AG09309 (cell line): Measurements from ENCODE around the gene DNAJC17.
A peak's percentile ranks its signal among the peaks of the same experiment; 100 is the strongest.

Experiments used
- DNase-seq: peaks from one replicate; pipeline ENCODE4 v3.0.0-alpha.2; 2010; ENCODE audit warnings: low read depth
- H3K4me3 ChIP-seq: 2 replicates; pipeline ENCODE4 v1.5.1; 2011; ENCODE audit warnings: mild to moderate bottlenecking, low read depth, low read length, moderate library complexity; ENCODE audit not compliant: control insufficient read depth
- CTCF ChIP-seq: IDR thresholded peaks from 2 replicates; pipeline ENCODE4 v1.5.1; 2011; ENCODE audit warnings: mild to moderate bottlenecking, low read depth, low read length, inconsistent platforms; ENCODE audit not compliant: insufficient read depth, control insufficient read depth; ENCODE audit errors: missing control alignments

DNAJC17 gene

GRCh38 chr15:40785814-40786213 lies 21.5 kb downstream of the DNAJC17 start:
- DNase-seq = no peak
- no peak overlapping the region for H3K4me3 ChIP-seq
- no peak for TF ChIP-seq CTCF

GRCh38 chr15:40785164-40785563 lies 22.1 kb downstream of the DNAJC17 start:
- TF ChIP-seq CTCF = peak; percentile 3
- no peak for DNase-seq
- no peak overlapping the region for H3K4me3 ChIP-seq

- H3K4me3 ChIP-seq = no peak overlapping the region
- TF ChIP-seq CTCF = peak; percentile 48
- DNase-seq = no peak
These were observed 24.6 kb downstream of the DNAJC17 start for GRCh38 chr15:40782609-40783227.

GRCh38 chr15:40776537-40777141 lies 30.6 kb downstream of the DNAJC17 start:
- peak; percentile 45 for DNase-seq
- TF ChIP-seq CTCF = no peak
- H3K4me3 ChIP-seq = no peak overlapping the region

- no peak for DNase-seq
- TF ChIP-seq CTCF = no peak
- H3K4me3 ChIP-seq = no peak overlapping the region
These were observed 31.3 kb downstream of the DNAJC17 start for GRCh38 chr15:40775740-40776536.

- DNase-seq = no peak
- no peak overlapping the region for H3K4me3 ChIP-seq
- TF ChIP-seq CTCF = no peak
These were observed 32.3 kb downstream of the DNAJC17 start for GRCh38 chr15:40775007-40775406.
